Stimulated activated naive B cell treated with anti-CD40 and anti-IgM and Interleukin-4, amounts not matched to agents 10 μg/mL and 1 μg/mL and 100 μg/mL, for 72 hours (primary cell): ENCODE data around the gene GYS2.

ENCODE experiments used
- ATAC-seq, 2 donors: fragments of 150-1000 bp; cut with Tn5 transposase; replicated peaks; 2 replicates each; pipeline ENCODE4 v1.10.0; 2021; ENCODE audit warnings: moderate library complexity in 1 of 2
- DNase-seq: peaks from one replicate; pipeline ENCODE4 v3.0.0; 2021
- H3K27ac Mint-ChIP-seq: one replicate; pipeline ENCODE4 v1.8.0; 2022; ENCODE audit warnings: mild to moderate bottlenecking, mixed read lengths
- H3K27me3 Mint-ChIP-seq, 2 donors: one replicate each; pipeline ENCODE4 v1.8.0; 2022; ENCODE audit warnings: mixed read lengths in 2 of 2
- H3K36me3 Mint-ChIP-seq, 2 donors: one replicate each; pipeline ENCODE4 v1.8.0; 2022; ENCODE audit warnings: mixed read lengths in 2 of 2, mild to moderate bottlenecking in 1 of 2
- H3K4me1 Mint-ChIP-seq, 2 donors: one replicate each; pipeline ENCODE4 v1.8.0; 2022; ENCODE audit warnings: mixed read lengths in 2 of 2, mild to moderate bottlenecking in 1 of 2
- H3K4me3 Mint-ChIP-seq, 2 donors: one replicate each; pipeline ENCODE4 v1.8.0; 2022; ENCODE audit warnings: mild to moderate bottlenecking in 2 of 2, mixed read lengths in 2 of 2, moderate library complexity in 1 of 2
- H3K9me3 Mint-ChIP-seq, 2 donors: one replicate each; pipeline ENCODE4 v1.8.0; 2022; ENCODE audit warnings: mixed read lengths in 2 of 2, mild to moderate bottlenecking in 1 of 2

GYS2 gene

DNA sequence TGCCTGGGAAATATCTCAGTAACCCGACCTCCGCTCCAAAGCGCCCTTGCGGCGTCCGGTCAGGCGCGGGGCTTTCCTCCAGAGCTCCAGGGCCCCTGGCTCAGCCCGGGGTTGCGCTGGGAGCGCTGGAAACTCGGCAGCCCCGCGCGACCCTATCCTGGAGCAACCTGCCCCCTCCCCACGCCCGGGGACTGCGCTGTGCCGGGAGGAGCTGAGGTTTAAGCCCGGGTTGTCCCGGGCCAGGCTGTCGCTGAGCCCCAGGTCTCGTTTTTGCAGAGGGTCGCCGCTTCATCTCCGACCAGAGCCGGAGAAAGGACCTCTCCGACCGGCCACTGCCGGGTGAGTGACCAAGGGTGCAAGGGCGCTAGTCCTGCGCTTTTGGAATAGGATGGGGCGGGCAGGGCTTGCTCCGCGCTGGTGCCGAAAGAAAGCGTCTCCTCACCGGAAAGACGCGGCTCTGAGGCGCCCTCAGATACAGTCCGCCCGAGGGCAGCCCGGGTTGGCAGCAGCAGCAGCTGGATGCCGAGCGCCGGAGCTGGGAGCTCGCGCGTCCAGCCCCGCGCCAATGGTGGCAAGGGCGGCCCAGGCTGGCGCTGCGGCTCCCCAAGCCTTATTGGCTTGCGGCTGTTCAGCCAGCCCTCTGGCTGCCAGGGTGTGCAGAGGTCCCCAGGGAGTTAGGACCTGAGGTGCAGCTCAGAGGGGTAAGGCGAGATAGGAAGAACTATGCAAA is 77.0 kb downstream of the GYS2 start:
- peak overlapping the region; percentile 81 to 86 for H3K4me3 Mint-ChIP-seq
- peaks cover 27 to 47% of the 10 kb centered on the region in 2 donors for H3K27me3 Mint-ChIP-seq
- H3K4me1 Mint-ChIP-seq: peaks cover 0 to 3% of the 10 kb centered on the region in 2 donors
- H3K36me3 Mint-ChIP-seq: no peaks in the 10 kb centered on the region
- H3K9me3 Mint-ChIP-seq: peaks cover 6 to 10% of the 10 kb centered on the region in 2 donors
- ATAC-seq (peak; percentile 94 to 96), DNase-seq (peak; percentile 60)
- no peak overlapping the region for H3K27ac Mint-ChIP-seq

DNA sequence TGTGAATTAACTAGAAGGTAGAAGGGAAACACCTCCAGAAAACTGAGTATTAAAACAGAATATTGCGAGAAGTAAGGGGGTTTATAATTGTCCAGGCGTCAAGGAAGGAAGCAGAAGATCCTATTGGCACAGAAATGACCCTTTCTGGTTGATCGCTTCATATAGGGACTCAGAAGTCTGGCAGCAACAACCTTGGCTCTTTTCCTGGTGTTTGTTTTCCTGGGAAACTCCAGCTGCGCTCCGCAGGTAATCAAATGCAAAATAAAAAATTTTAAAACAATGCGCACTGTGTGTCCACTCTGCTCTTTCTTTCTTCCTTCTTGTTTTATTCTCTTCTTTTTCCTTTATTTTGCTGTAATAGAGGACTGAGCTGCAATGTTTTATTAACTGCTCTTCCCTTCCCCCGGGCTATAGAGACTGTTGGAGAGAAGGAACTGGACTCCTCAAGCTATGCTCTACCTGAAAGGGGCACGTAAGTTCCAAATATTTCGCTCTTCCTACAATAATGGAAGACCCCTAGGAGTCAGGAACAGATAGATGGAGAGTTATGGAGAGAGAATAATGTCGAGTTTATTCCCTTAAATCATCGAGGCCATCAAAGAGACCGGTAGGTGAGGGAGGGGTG is 77.8 kb downstream of the GYS2 start:
- peaks cover 0 to 3% of the 10 kb centered on the region in 2 donors for H3K4me1 Mint-ChIP-seq
- peaks cover 6 to 10% of the 10 kb centered on the region in 2 donors for H3K9me3 Mint-ChIP-seq
- DNase-seq (no peak), ATAC-seq (no peak)
- no peak overlapping the region for H3K27ac Mint-ChIP-seq
- peaks cover 24 to 42% of the 10 kb centered on the region in 2 donors for H3K27me3 Mint-ChIP-seq
- H3K36me3 Mint-ChIP-seq: no peaks in the 10 kb centered on the region
- H3K4me3 Mint-ChIP-seq: peak overlapping the region; percentile 62 to 65

DNA sequence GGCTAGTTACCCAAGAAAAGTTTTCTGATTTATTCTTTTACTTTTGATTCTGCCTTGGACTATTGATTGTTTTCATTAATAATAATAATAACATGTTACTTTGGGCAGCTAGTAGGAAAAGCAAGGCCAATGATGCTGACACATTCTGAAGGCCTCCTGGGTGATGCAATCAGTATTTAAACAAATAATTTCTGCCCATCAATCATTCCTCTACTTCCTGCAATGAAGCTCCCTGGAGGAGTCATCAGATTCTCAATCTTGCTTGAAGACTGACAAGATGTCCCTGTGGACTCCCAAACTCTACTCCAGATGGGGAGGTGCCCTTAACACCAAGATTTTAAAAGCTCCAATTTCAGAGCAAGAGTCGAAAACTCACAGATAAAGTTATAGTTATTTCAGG is 78.6 kb downstream of the GYS2 start, which contains the start of gene SPX:
TSS of gene SPX (plus strand) at position 244 of the 400 bp plus-strand sequence. CDS start 177 bp downstream, outside the sequence.
- Mint-ChIP-seq H3K27ac (no peak within 1 kb of the TSS), H3K9me3 (peaks cover 6 to 10% of the 10 kb centered on the region in 2 donors), H3K4me3 (peak within 1 kb of the TSS; percentile 62 to 65), H3K36me3 (no peaks in the 10 kb centered on the region), H3K4me1 (peaks cover 0 to 3% of the 10 kb centered on the region in 2 donors), H3K27me3 (peaks cover 18 to 35% of the 10 kb centered on the region in 2 donors)
- ATAC-seq (no peak), DNase-seq (no peak)

DNA sequence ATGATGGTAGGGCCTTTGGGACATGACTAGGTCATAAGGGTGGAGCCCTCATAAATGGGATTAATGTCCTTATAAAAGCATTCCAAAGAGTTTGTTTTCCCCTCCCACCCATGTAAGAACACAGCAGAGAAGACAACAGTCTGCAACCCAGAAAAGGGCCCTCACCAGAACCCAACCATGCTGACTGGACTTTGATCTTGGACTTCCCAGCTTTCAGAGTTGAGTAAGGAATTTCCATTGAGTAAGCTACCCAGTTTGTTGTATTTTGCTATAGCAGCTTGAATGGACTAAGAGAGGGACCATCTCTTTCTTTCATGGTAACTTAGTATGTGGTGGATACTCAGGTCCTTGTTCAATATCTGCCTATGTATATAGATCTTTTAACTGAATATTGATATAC is 81.5 kb downstream of the GYS2 start:
- no peak overlapping the region for H3K27ac Mint-ChIP-seq
- H3K4me1 Mint-ChIP-seq: peaks cover 0 to 3% of the 10 kb centered on the region in 2 donors
- H3K27me3 Mint-ChIP-seq: peaks cover 5 to 16% of the 10 kb centered on the region in 2 donors
- H3K9me3 Mint-ChIP-seq: peaks cover 6 to 10% of the 10 kb centered on the region in 2 donors
- DNase-seq: no peak
- no peak for ATAC-seq
- H3K4me3 Mint-ChIP-seq: no peak overlapping the region
- peaks cover 6 to 13% of the 10 kb centered on the region in 2 donors for H3K36me3 Mint-ChIP-seq

DNA sequence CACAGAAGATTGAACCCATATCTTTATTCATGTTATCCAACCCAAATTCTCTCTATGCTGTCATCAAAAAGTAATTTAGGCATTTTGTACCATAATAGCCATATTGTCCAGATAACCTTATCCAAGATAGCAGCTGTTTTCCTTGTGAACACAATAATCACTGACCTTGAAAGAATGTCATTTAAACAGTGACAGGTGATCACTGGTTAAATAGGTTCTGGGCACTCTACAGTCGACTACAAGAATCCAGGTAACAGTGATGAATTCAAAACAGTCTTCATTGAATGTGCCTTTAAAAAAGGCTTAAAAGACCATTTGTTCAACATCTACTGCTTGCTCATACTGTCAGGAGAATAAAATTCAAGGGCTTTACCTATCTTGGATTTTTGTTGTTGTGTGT is 83.1 kb downstream of the GYS2 start:
- H3K4me1 Mint-ChIP-seq: no peaks in the 10 kb centered on the region
- DNase-seq (no peak), ATAC-seq (no peak)
- peaks cover 0 to 5% of the 10 kb centered on the region in 2 donors for H3K27me3 Mint-ChIP-seq
- H3K27ac Mint-ChIP-seq: no peak overlapping the region
- no peak overlapping the region for H3K4me3 Mint-ChIP-seq
- H3K9me3 Mint-ChIP-seq: peaks cover 6 to 10% of the 10 kb centered on the region in 2 donors
- H3K36me3 Mint-ChIP-seq: peaks cover 8 to 18% of the 10 kb centered on the region in 2 donors

DNA sequence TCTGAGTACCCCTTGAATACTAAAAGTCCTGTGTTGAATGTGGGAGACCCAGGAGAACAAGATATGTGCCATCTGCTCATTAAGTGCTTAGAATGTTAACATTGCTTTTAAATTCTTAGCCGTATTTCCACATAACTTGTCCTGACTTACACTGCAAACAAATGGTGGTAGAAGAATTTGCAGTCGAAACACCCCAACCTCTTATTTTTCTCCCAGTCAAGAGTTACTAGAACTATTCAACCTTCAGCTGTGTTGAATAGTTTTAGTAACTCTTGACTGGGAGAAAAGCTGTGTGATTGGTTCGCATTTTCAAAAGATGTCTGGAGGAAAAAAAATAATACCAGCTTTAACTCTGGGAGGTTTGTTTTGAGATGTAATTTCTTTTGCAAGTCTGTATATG is 86.2 kb downstream of the GYS2 start:
- H3K4me3 Mint-ChIP-seq: no peak overlapping the region
- H3K27me3 Mint-ChIP-seq: no peaks in the 10 kb centered on the region
- peaks cover 11 to 19% of the 10 kb centered on the region in 2 donors for H3K36me3 Mint-ChIP-seq
- no peak for DNase-seq
- H3K9me3 Mint-ChIP-seq: no peaks in the 10 kb centered on the region
- H3K4me1 Mint-ChIP-seq: no peaks in the 10 kb centered on the region
- no peak overlapping the region for H3K27ac Mint-ChIP-seq
- no peak for ATAC-seq

DNA sequence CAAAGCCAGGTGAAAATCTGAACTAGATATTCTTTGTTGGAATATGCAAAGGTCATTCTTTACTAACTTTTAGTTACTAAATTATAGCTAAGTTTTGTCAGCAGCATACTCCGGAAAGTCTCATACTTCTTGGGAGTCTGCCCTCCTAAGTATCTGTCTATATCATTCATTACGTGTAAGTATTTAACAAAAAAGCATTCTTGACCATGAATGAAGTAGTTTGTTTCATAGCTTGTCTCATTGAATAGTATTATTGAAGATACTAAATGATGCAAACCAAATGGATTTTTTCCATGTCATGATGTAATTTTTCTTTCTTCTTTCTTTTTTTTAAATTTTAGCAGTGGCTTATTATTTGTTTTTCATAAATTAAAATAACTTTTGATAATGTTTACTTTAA is 88.4 kb downstream of the GYS2 start:
- Mint-ChIP-seq H3K4me3 (no peak overlapping the region), H3K27me3 (no peaks in the 10 kb centered on the region), H3K27ac (no peak overlapping the region), H3K4me1 (no peaks in the 10 kb centered on the region), H3K36me3 (peaks cover 14 to 22% of the 10 kb centered on the region in 2 donors), H3K9me3 (no peaks in the 10 kb centered on the region)
- DNase-seq: no peak
- ATAC-seq: no peak

- no peak for DNase-seq
- Mint-ChIP-seq H3K4me3 (peak overlapping the region; percentile 21 to 49), H3K27me3 (no peaks in the 10 kb centered on the region), H3K36me3 (peaks cover 24 to 31% of the 10 kb centered on the region in 2 donors), H3K9me3 (no peaks in the 10 kb centered on the region), H3K4me1 (peaks cover 11 to 17% of the 10 kb centered on the region in 2 donors), H3K27ac (peak overlapping the region; percentile 72)
- peak in 1 of 2 donors; percentile 56 for ATAC-seq
These were observed 94.9 kb downstream of the GYS2 start for GRCh38 chr12:21509768-21510167.

DNA sequence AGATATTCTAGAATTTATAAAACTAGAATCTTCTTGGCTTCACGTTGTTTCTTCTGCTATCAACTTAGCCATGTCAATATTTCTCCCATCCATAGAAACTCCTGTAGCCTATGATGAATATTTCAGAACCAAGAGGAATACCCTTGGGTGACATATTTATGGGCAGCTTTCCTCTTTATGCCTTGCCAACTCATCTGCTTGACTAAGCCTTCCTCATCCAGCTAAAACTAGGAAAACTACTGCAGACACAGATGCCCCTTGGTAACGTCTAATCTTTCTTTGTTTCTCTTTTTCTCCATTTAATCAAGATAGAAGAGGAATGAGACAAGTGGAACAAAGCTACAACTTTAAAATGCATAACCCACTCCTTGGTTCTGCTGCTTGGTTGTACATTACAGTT is 96.8 kb downstream of the GYS2 start:
- DNase-seq: no peak
- Mint-ChIP-seq H3K4me1 (peaks cover 17 to 27% of the 10 kb centered on the region in 2 donors), H3K4me3 (no peak overlapping the region), H3K36me3 (peaks cover 18 to 31% of the 10 kb centered on the region in 2 donors), H3K9me3 (no peaks in the 10 kb centered on the region), H3K27me3 (no peaks in the 10 kb centered on the region), H3K27ac (no peak overlapping the region)
- ATAC-seq: no peak

- H3K36me3 Mint-ChIP-seq: peaks cover 16 to 28% of the 10 kb centered on the region in 2 donors
- ATAC-seq: no peak
- H3K27ac Mint-ChIP-seq: no peak overlapping the region
- DNase-seq: no peak
- H3K9me3 Mint-ChIP-seq: no peaks in the 10 kb centered on the region
- peaks cover 20 to 32% of the 10 kb centered on the region in 2 donors for H3K4me1 Mint-ChIP-seq
- H3K27me3 Mint-ChIP-seq: no peaks in the 10 kb centered on the region
- H3K4me3 Mint-ChIP-seq: no peak overlapping the region
These were observed 98.8 kb downstream of the GYS2 start for GRCh38 chr12:21505888-21506287.

- Mint-ChIP-seq H3K36me3 (peaks cover 10 to 18% of the 10 kb centered on the region in 2 donors), H3K27me3 (no peaks in the 10 kb centered on the region), H3K27ac (peak overlapping the region; percentile 88), H3K4me1 (peaks cover 22 to 26% of the 10 kb centered on the region in 2 donors), H3K4me3 (no peak overlapping the region), H3K9me3 (no peaks in the 10 kb centered on the region)
- ATAC-seq (no peak), DNase-seq (no peak)
These were observed 101.8 kb downstream of the GYS2 start for GRCh38 chr12:21502872-21503271.

DNA sequence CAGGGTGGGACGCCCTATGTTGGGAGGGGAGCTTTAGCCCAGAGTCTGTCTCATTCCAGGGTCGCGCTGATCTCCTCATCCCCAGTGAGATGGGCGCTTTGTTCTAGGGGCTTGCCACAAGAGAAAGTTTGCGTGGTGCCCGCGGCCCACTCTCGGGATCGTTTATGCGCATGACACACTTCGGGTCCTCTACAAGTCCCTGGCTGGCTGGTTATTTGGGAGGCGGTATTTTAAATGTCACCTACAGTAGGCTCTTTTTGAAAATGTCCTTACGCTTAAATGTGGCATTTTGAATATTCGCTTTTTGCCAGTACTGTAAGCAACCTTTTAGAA is 102.5 kb downstream of the GYS2 start:
- no peaks in the 10 kb centered on the region for H3K27me3 Mint-ChIP-seq
- DNase-seq (no peak), ATAC-seq (peak in 1 of 2 donors; percentile 7)
- no peak overlapping the region for H3K4me3 Mint-ChIP-seq
- H3K9me3 Mint-ChIP-seq: no peaks in the 10 kb centered on the region
- H3K36me3 Mint-ChIP-seq: peaks cover 11 to 24% of the 10 kb centered on the region in 2 donors
- H3K4me1 Mint-ChIP-seq: peaks cover 25 to 26% of the 10 kb centered on the region in 2 donors
- no peak overlapping the region for H3K27ac Mint-ChIP-seq

- H3K36me3 Mint-ChIP-seq: peaks cover 11 to 25% of the 10 kb centered on the region in 2 donors
- ATAC-seq (peak; percentile 98 to 99), DNase-seq (peak; percentile 90)
- peaks cover 25 to 26% of the 10 kb centered on the region in 2 donors for H3K4me1 Mint-ChIP-seq
- H3K9me3 Mint-ChIP-seq: no peaks in the 10 kb centered on the region
- H3K27me3 Mint-ChIP-seq: no peaks in the 10 kb centered on the region
- no peak within 1 kb of the TSS for H3K4me3 Mint-ChIP-seq
- peak within 1 kb of the TSS; percentile 88 for H3K27ac Mint-ChIP-seq
These were observed 103.1 kb downstream of the GYS2 start, which contains the start of the genes GOLT1B and RECQL for GRCh38 chr12:21501258-21502163. TSS of gene GOLT1B (plus strand) at chr12:21501789. CDS start at chr12:21501924, 135 bp downstream. TSS of gene RECQL (minus strand) at chr12:21501635. CDS start at chr12:21499570, 2,065 bp downstream.

GRCh38 chr12:21500786-21501257 is 103.8 kb downstream of the GYS2 start:
- Mint-ChIP-seq H3K4me1 (peaks cover 25 to 26% of the 10 kb centered on the region in 2 donors), H3K27me3 (no peaks in the 10 kb centered on the region), H3K4me3 (no peak overlapping the region), H3K36me3 (peaks cover 14 to 26% of the 10 kb centered on the region in 2 donors), H3K27ac (no peak overlapping the region), H3K9me3 (no peaks in the 10 kb centered on the region)
- DNase-seq: no peak
- ATAC-seq: peak; percentile 3 to 8
